ENCODE results near the gene ZNF44. TPM values are rescaled to one million over a fixed set of nuclear protein-coding genes. Genes with fewer than 3 reads are reported as not detected.
A peak's percentile ranks its signal among the peaks of the same experiment; 100 is the strongest.

The ZNF44 gene
- total RNA-seq (10 to 100 TPM in 1 of 6 donors, 1 to 10 TPM in 5; 5.7 to 10.2 (median 7.9) TPM), polyA plus RNA-seq (10 to 100 TPM in 1 of 2 donors, 1 to 10 TPM in 1; 8.1 to 14.2 TPM)

GRCh38 chr19:12294249-12295158, at the start of gene ZNF44:
TSS of gene ZNF44 (minus strand) at chr19:12294883. CDS start at chr19:12294694, 189 bp downstream.
- intact Hi-C loops (cut with DNase I), result no loop called here
- WGBS, 2 donors, result 0 to 1% methylated on average over 54 to 66 of the region's 66 CpGs
- TF ChIP-seq CTCF (IDR thresholded peaks at IDR 0.05), result no peak
- peak; percentile 90 for FAIRE-seq
- Histone ChIP-seq H3K27me3 (no peaks in the 10 kb centered on the region), H3K4me1 (peaks cover 9 to 17% (median 16%) of the 10 kb centered on the region in 3 donors), H3K9me3 (no peaks in the 10 kb centered on the region), H3K36me3 (no peaks in the 10 kb centered on the region), H3K27ac (peak within 1 kb of the TSS; percentile 93 to 99 (median 98)), H3K4me3 (peak within 1 kb of the TSS; percentile 69 to 100 (median 89))
- peak; percentile 93 to 98 (median 94) for ATAC-seq
- DNase-seq, result peak; percentile 92 to 99 (median 99)

GRCh38 chr19:12333162-12334159, 38.8 kb upstream of the ZNF44 start, which contains the start of gene ZNF563:
TSS of gene ZNF563 (minus strand) at chr19:12333633. CDS start at chr19:12333482, 151 bp downstream.
- intact Hi-C loops (cut with DNase I), result no loop called here
- peaks cover 0 to 11% (median 9%) of the 10 kb centered on the region in 3 donors for H3K4me1 ChIP-seq
- no peak for TF ChIP-seq CTCF (IDR thresholded peaks at IDR 0.05)
- peak within 1 kb of the TSS; percentile 80 to 95 (median 92) for H3K27ac ChIP-seq
- peak within 1 kb of the TSS; percentile 83 to 90 (median 88) for H3K4me3 ChIP-seq
- WGBS, 2 donors, result 1% methylated on average over 54 to 55 of the region's 55 CpGs
- H3K9me3 ChIP-seq, result no peaks in the 10 kb centered on the region
- no peaks in the 10 kb centered on the region for H3K36me3 ChIP-seq
- H3K27me3 ChIP-seq, result no peaks in the 10 kb centered on the region
- peak; percentile 93 for FAIRE-seq
- peak; percentile 97 to 99 (median 99) for ATAC-seq
- DNase-seq, result peak; percentile 95 to 99 (median 98)

GRCh38 chr19:12331211-12331941, 36.7 kb upstream of the ZNF44 start:
- Histone ChIP-seq H3K4me3 (no peak overlapping the region), H3K9me3 (no peaks in the 10 kb centered on the region), H3K4me1 (peaks cover 0 to 11% (median 9%) of the 10 kb centered on the region in 3 donors), H3K27ac (peak overlapping the region in 1 of 4 donors; percentile 93), H3K36me3 (no peaks in the 10 kb centered on the region), H3K27me3 (no peaks in the 10 kb centered on the region)
- FAIRE-seq, result no peak
- intact Hi-C loops (cut with DNase I), result no loop called here
- WGBS, 2 donors, result 63 to 65% methylated on average over 4 of the region's 4 CpGs
- no peak for DNase-seq
- ATAC-seq, result no peak
- no peak for TF ChIP-seq CTCF (IDR thresholded peaks at IDR 0.05)

- FAIRE-seq (no peak), DNase-seq (no peak), ATAC-seq (no peak)
- Histone ChIP-seq H3K27ac (no peak overlapping the region), H3K27me3 (no peaks in the 10 kb centered on the region), H3K4me3 (no peak overlapping the region), H3K36me3 (no peaks in the 10 kb centered on the region), H3K4me1 (peaks cover 0 to 11% (median 9%) of the 10 kb centered on the region in 3 donors), H3K9me3 (no peaks in the 10 kb centered on the region)
- WGBS, 2 donors, result 94 to 99% methylated on average over 4 of the region's 4 CpGs
- TF ChIP-seq CTCF (IDR thresholded peaks at IDR 0.05), result no peak
- intact Hi-C loops (cut with DNase I), result no loop called here
These were observed 35.7 kb upstream of the ZNF44 start for GRCh38 chr19:12330340-12330739.

Measured in pancreas (tissue), 10 donors.